Measurements from ENCODE around the gene ADARB2.

DNA sequence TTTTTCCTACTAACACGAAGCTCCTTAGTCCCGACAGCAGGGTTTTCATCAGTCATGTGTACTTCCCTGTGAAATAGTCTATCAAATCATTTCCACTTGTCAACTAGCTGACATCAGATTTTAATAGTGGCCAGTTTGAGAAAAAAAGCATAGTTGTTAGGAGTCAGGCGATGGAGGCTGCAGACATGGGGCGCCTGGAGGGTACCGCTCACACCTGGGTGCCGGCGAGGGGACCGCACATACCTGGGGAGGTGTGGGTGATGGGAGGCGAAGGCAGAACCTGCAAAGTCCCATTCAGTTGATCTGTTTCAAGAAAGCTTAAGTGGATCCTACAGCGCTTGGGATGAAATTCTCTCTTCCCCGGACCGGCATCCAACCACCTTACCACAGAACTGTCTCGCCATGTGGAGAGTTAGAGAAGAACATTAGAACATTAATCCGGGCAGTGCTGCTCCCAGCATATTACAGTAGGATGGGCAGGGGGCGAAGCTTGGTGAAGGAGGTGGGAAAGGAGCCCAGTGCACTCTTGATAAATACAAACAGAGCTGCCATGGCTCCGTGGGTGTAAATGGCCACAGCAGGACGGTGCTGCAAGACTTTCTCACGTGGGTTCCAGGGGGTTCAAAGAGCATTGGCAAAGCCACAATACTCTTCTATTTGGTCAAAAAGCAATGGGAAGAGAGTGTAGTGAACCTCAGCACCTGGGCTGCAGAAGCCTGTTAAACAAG, 24.2 kb downstream of the ADARB2 start:
- TF ChIP-seq, protein P1, sequence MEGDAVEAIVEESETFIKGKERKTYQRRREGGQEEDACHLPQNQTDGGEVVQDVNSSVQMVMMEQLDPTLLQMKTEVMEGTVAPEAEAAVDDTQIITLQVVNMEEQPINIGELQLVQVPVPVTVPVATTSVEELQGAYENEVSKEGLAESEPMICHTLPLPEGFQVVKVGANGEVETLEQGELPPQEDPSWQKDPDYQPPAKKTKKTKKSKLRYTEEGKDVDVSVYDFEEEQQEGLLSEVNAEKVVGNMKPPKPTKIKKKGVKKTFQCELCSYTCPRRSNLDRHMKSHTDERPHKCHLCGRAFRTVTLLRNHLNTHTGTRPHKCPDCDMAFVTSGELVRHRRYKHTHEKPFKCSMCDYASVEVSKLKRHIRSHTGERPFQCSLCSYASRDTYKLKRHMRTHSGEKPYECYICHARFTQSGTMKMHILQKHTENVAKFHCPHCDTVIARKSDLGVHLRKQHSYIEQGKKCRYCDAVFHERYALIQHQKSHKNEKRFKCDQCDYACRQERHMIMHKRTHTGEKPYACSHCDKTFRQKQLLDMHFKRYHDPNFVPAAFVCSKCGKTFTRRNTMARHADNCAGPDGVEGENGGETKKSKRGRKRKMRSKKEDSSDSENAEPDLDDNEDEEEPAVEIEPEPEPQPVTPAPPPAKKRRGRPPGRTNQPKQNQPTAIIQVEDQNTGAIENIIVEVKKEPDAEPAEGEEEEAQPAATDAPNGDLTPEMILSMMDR (IDR thresholded peaks at IDR 0.05): no peak
- TF ChIP-seq POLR2A (IDR thresholded peaks at IDR 0.05; ENCODE audit: low read depth): no peak

All from esophagus muscularis mucosa (tissue), 3 donors.